HepG2 (cell line): ENCODE results near the gene DNAJA3. TPM values are rescaled to one million over a fixed set of nuclear protein-coding genes. Genes with fewer than 3 reads are reported as not detected.

Experiments used
- ASH2L ChIP-seq: fragments of 300-600, 200-600 bp; sonication (generic); IDR thresholded peaks from 2 replicates; pipeline ENCODE4 v1.7.0; 2017; ENCODE audit warnings: low read depth, mild to moderate bottlenecking, moderate library complexity, mixed read lengths, low read length; ENCODE audit not compliant: insufficient read length
- CCAR2 ChIP-seq: fragments of 200-400 bp; formaldehyde crosslinking; optimal IDR thresholded peaks from 2 replicates; pipeline ENCODE3; 2018; ENCODE audit warnings: low read depth, mild to moderate bottlenecking, low read length, moderate library complexity
- GATA4 ChIP-seq: sonication (generic); IDR thresholded peaks from 2 replicates; pipeline ENCODE4 v1.6.1; 2016; ENCODE audit warnings: antibody characterized with exemption, low read depth, borderline replicate concordance
- KDM6A ChIP-seq: IDR thresholded peaks from 2 replicates; pipeline ENCODE4 v1.6.1; 2016; ENCODE audit warnings: low read depth
- KLF12 ChIP-seq: sonication (generic); formaldehyde crosslinking; IDR thresholded peaks from 2 replicates; pipeline ENCODE4 v1.4.0; 2020; ENCODE audit warnings: missing genetic modification reagents, borderline replicate concordance
- KMT2B ChIP-seq: IDR thresholded peaks from 2 replicates; pipeline ENCODE4 v1.6.1; 2016; ENCODE audit warnings: missing genetic modification reagents, missing compliant biosample characterization
- PRDM10 ChIP-seq: sonication (generic); formaldehyde crosslinking; IDR thresholded peaks from 2 replicates; pipeline ENCODE4 v1.4.0; 2020; ENCODE audit warnings: low read depth, missing genetic modification reagents
- PRPF4 ChIP-seq: fragments of 200-400 bp; formaldehyde crosslinking; IDR thresholded peaks from 2 replicates; pipeline ENCODE4 v1.6.1; 2016; ENCODE audit warnings: low read length, low read depth; ENCODE audit not compliant: poor library complexity, severe bottlenecking
- STAT5B ChIP-seq: sonication (generic); formaldehyde crosslinking; IDR thresholded peaks from 2 replicates; pipeline ENCODE4 v1.4.0; 2020; ENCODE audit warnings: missing genetic modification reagents
- ZNF234 ChIP-seq: sonication (generic); formaldehyde crosslinking; conservative IDR thresholded peaks from 2 replicates; pipeline ENCODE4 v1.5.1; 2020; ENCODE audit warnings: mild to moderate bottlenecking, missing genetic modification reagents
- ZNF251 ChIP-seq: sonication (generic); formaldehyde crosslinking; IDR thresholded peaks from 2 replicates; pipeline ENCODE4 v1.9.0; 2021; ENCODE audit warnings: mild to moderate bottlenecking, missing genetic modification reagents
- ZNF256 ChIP-seq: sonication (generic); formaldehyde crosslinking; conservative IDR thresholded peaks from 2 replicates; pipeline ENCODE4 v1.4.0; 2020; ENCODE audit warnings: missing genetic modification reagents
- ZNF484 ChIP-seq: sonication (generic); formaldehyde crosslinking; IDR thresholded peaks from 2 replicates; pipeline ENCODE4 v1.5.1; 2020; ENCODE audit warnings: mild to moderate bottlenecking, low read depth, missing genetic modification reagents, borderline replicate concordance
- ZNF678 ChIP-seq: sonication (generic); formaldehyde crosslinking; IDR thresholded peaks from 2 replicates; pipeline ENCODE4 v1.4.0; 2020; ENCODE audit warnings: mild to moderate bottlenecking, missing genetic modification reagents
- ZNF687 ChIP-seq: sonication (generic); formaldehyde crosslinking; IDR thresholded peaks from 2 replicates; pipeline ENCODE4 v1.5.1; 2020; ENCODE audit warnings: mild to moderate bottlenecking, missing genetic modification reagents, moderate library complexity
- ZNF766 ChIP-seq: sonication (generic); formaldehyde crosslinking; IDR thresholded peaks from 2 replicates; pipeline ENCODE4 v1.5.0; 2020; ENCODE audit warnings: missing genetic modification reagents, borderline replicate concordance
- ZNF768 ChIP-seq: sonication (generic); formaldehyde crosslinking; IDR thresholded peaks from 2 replicates; pipeline ENCODE4 v1.4.0; 2020; ENCODE audit warnings: missing genetic modification reagents
- ZNF780A ChIP-seq: sonication (generic); formaldehyde crosslinking; IDR thresholded peaks from 2 replicates; pipeline ENCODE4 v1.8.0; 2022; ENCODE audit warnings: mild to moderate bottlenecking, missing genetic modification reagents, moderate library complexity
- ZNF784 ChIP-seq: sonication (generic); formaldehyde crosslinking; IDR thresholded peaks from 2 replicates; pipeline ENCODE4 v1.5.1; 2020; ENCODE audit warnings: missing genetic modification reagents, mild to moderate bottlenecking, borderline replicate concordance
- ZNF83 ChIP-seq: sonication (generic); formaldehyde crosslinking; IDR thresholded peaks from 2 replicates; pipeline ENCODE4 v1.4.0; 2020; ENCODE audit warnings: missing genetic modification reagents, mild to moderate bottlenecking, borderline replicate concordance
- ZNF891 ChIP-seq: sonication (generic); formaldehyde crosslinking; IDR thresholded peaks from 2 replicates; pipeline ENCODE4 v1.5.0; 2020; ENCODE audit warnings: mild to moderate bottlenecking, missing genetic modification reagents
- ZSCAN9 ChIP-seq: IDR thresholded peaks from 2 replicates; pipeline ENCODE4 v1.6.1; 2016; ENCODE audit warnings: borderline replicate concordance
- polyA plus RNA-seq, 8 experiments: library from polyadenylated mRNA; depleted of rRNA in 3 of 8; stranded (reverse) in 7 of 8; unstranded in 1 of 8; fragments of >200 nt; fragmentation: Illumina TruSeq in 4 of 8; extraction: Trizol in 4 of 8; gene quantifications; 2 replicates each; pipeline versions ENCODE4 v1.2.1 to v1.2.3, GENCODE V29; 2011 to 2016; ENCODE audit warnings: low read depth in 4 of 8, missing spikeins in 1 of 8, mixed read lengths in 1 of 8; ENCODE audit not compliant: insufficient read depth in 1 of 8
- total RNA-seq, 5 experiments: library from RNA; depleted of rRNA; stranded (reverse); fragments of >200 nt; fragmentation: Illumina TruSeq; extraction: Trizol; gene quantifications; 2 replicates each; pipeline ENCODE4 v1.2.3, GENCODE V29; 2016; ENCODE audit warnings: low read depth in 1 of 5

Gene DNAJA3
- total and polyA plus RNA-seq, 2 of the 13 experiments (the other 11 are each of a cell fraction or from before 2014, with no cell fraction given) = 77.0 to 83.3 TPM

- TF ChIP-seq PRDM10 (CRISPR knock-in tag) = peak; percentile 86; the same call in 1 of the 2 replicates
- TF ChIP-seq GATA4 = no peak
- no peak for TF ChIP-seq ZSCAN9 (CRISPR knock-in tag)
- TF ChIP-seq ZNF687 (CRISPR knock-in tag) = peak; percentile 93
- TF ChIP-seq ZNF766 (CRISPR knock-in tag) = no peak
- TF ChIP-seq ZNF234 (CRISPR knock-in tag) = no peak
- TF ChIP-seq ZNF780A (CRISPR knock-in tag) = no peak
- no peak for TF ChIP-seq ZNF484 (CRISPR knock-in tag)
- TF ChIP-seq ZNF678 (CRISPR knock-in tag) = no peak
- no peak; the same call in 1 of the 2 replicates for TF ChIP-seq ZNF768 (CRISPR knock-in tag)
- no peak for TF ChIP-seq ZNF83 (CRISPR knock-in tag)
- no peak for TF ChIP-seq STAT5B
- TF ChIP-seq PRPF4 = no peak
- no peak for TF ChIP-seq ZNF251
- no peak for TF ChIP-seq KDM6A (CRISPR knock-in tag)
- no peak for TF ChIP-seq ZNF784 (CRISPR knock-in tag)
- TF ChIP-seq ASH2L = peak; percentile 46
- TF ChIP-seq ZNF891 = 0 out of 2 replicates have a peak, but pooled peaks have one; percentile 76
- TF ChIP-seq CCAR2 = no peak
- TF ChIP-seq ZNF256 (CRISPR knock-in tag) = no peak
- no peak for TF ChIP-seq KMT2B
- TF ChIP-seq KLF12 (CRISPR knock-in tag) = no peak
Observed at GRCh38 chr16:4474192-4474961, 48.7 kb downstream of the DNAJA3 start, which contains the start of gene NMRAL1 (continued).
